Measurements from ENCODE around the gene SIM2. TPM values are rescaled to one million over a fixed set of nuclear protein-coding genes. Genes with fewer than 3 reads are reported as not detected.

Gene SIM2
- total and polyA plus RNA-seq, 8 donors, result 1.2 to 1.6 (median 1.4) TPM; not detected in 2

DNA sequence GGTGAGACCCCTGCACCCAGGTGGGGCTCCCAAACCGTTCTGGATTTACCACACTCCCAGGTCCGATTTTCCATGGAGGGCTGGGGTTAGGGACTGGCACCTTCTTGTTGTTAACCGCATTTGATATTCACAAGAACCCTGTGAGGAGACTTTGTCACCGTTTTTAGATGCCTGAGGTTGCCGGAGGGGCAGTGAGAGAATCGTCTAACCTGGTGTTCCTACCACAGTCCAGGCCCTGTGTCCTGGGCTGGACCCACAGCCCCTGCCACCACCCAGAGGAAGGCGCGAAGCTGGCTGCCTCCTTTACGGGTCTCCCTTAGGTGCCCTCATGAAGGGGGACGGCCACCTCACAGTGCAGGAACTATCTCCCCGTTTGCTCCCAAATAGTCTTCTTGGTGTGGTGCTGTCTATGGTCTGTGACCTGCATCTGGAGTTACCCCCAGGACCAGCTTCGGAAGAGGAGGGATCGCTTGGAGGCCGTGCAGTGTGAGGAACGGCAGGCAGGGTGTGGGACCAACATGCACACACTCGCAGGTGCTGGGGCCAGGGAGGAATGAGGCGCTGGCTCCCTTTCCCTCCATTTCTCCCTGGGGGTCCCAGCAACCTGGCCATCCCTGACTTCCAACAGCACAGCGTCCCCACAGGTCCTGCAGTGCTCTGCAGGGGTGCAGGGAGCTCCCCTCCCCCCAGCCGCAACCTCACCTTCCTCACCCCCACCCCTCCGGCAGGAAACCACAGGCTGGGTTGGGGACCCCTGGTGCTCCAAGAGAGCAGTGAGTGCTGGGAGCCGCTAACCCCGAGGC lies 7.0 kb downstream of the SIM2 start:
- H3K27me3 ChIP-seq, result peaks cover 100% of the 10 kb centered on the region in 2 donors
- ATAC-seq (no peak), DNase-seq (no peak)
- H3K4me1 ChIP-seq, result peaks cover 1 to 38% of the 10 kb centered on the region in 2 donors
- TF ChIP-seq, protein P1, sequence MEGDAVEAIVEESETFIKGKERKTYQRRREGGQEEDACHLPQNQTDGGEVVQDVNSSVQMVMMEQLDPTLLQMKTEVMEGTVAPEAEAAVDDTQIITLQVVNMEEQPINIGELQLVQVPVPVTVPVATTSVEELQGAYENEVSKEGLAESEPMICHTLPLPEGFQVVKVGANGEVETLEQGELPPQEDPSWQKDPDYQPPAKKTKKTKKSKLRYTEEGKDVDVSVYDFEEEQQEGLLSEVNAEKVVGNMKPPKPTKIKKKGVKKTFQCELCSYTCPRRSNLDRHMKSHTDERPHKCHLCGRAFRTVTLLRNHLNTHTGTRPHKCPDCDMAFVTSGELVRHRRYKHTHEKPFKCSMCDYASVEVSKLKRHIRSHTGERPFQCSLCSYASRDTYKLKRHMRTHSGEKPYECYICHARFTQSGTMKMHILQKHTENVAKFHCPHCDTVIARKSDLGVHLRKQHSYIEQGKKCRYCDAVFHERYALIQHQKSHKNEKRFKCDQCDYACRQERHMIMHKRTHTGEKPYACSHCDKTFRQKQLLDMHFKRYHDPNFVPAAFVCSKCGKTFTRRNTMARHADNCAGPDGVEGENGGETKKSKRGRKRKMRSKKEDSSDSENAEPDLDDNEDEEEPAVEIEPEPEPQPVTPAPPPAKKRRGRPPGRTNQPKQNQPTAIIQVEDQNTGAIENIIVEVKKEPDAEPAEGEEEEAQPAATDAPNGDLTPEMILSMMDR (IDR thresholded peaks at IDR 0.05), result no peak
- no peak overlapping the region for H3K4me3 ChIP-seq
- no peaks in the 10 kb centered on the region for H3K36me3 ChIP-seq
- H3K9me3 ChIP-seq, result no peaks in the 10 kb centered on the region
- no peak overlapping the region for H3K27ac ChIP-seq
- intact Hi-C loops (cut with DNase I), result no loop called here

DNA sequence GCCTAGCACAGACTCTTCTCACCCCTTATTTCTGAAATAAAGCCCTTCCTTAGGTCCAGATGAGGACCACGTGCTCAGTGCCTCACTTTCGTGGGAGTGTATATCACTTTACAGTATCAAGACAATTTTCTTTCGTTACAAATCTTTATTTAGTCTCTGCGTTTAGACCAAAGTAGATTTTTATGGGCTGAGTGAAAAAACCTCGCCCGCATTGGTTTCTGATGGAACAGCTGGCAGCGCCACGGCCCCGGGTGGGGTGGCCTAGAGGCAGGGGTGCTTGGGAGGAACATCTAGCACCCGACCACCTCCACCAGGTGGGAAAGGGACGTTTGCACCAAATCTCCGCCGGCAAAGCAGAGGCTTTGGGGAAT lies 7.6 kb downstream of the SIM2 start:
- Histone ChIP-seq H3K4me1 (peaks cover 0 to 32% of the 10 kb centered on the region in 2 donors), H3K27me3 (peaks cover 100% of the 10 kb centered on the region in 2 donors), H3K9me3 (no peaks in the 10 kb centered on the region), H3K4me3 (no peak overlapping the region), H3K27ac (no peak overlapping the region), H3K36me3 (no peaks in the 10 kb centered on the region)
- intact Hi-C loops (cut with DNase I), result no loop called here
- ATAC-seq (no peak), DNase-seq (no peak)
- TF ChIP-seq, protein P1 (IDR thresholded peaks at IDR 0.05), result no peak

DNA sequence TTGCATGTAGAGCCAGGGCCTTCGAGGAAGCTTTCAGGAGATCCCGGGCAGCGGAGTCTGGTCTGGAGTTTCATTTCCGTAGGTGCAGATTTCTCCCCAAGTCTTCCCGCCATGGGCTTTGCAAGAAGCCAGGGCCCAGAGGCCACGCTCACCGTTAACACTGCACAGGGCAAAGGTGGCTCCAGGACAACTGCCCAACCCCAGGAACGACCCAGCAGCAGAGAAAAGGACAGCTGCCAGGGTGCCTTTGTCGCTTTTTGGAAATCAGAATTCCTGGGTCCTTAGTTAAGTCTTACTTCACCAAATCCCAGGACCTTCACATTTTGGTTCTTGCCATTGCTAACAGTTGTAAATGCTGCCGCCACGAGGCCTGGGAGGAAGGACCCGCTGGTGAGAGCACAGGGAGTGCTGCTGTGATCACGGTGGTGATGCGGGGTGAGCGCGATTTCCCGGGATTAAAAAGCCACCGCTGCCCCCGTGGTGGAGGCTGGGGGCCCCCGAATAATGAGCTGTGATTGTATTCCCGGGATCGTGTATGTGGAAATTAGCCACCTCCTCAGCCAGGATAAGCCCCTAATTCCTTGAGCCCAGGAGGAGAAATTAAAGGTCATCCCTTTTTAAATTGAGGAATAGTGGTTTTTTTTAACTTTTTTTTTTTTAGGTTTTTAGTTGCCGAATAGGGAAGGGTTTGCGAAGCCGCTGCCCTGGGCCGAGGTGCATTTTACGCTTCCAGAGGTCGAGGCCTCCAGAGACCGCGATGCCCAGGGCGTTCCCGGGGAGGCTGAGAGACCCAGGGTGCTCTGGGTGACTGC lies 8.2 kb downstream of the SIM2 start:
- Histone ChIP-seq H3K27ac (no peak overlapping the region), H3K4me1 (peaks cover 0 to 31% of the 10 kb centered on the region in 2 donors), H3K4me3 (no peak overlapping the region), H3K9me3 (no peaks in the 10 kb centered on the region), H3K27me3 (peaks cover 100% of the 10 kb centered on the region in 2 donors), H3K36me3 (no peaks in the 10 kb centered on the region)
- TF ChIP-seq, protein P1 (IDR thresholded peaks at IDR 0.05), result no peak
- ATAC-seq (no peak), DNase-seq (no peak)
- intact Hi-C loops (cut with DNase I), result no loop called here

DNA sequence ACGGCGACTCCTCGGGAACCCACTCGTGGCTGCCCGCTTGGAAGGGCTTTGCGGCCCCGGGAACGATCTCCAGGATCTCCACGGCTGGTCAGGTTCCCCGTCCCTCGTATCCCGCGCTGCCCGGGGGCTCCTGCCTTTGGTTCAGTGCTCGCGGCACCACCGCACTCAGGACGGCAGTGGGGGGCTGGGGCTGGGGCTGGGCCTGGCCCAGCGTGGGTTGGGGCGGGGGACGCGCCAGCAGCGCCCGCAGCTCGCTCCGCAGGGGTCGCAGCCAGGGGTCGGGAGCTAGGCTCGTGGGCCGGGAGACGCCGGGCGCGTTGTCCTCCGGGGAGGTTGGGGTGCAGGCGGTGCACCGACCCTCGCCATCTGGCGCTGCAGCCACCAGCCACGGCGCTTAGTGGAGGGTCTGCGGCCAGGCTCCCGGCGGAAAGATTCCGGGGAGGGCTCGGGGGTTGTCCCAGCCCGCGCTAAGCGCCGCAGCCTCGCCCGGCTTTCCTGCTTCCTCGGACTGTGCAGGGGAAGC lies 8.9 kb downstream of the SIM2 start:
- no peaks in the 10 kb centered on the region for H3K36me3 ChIP-seq
- TF ChIP-seq, protein P1 (IDR thresholded peaks at IDR 0.05), result no peak
- peaks cover 100% of the 10 kb centered on the region in 2 donors for H3K27me3 ChIP-seq
- H3K4me3 ChIP-seq, result no peak overlapping the region
- intact Hi-C loops (cut with DNase I), result no loop called here
- DNase-seq (no peak), ATAC-seq (no peak)
- no peaks in the 10 kb centered on the region for H3K9me3 ChIP-seq
- H3K4me1 ChIP-seq, result peaks cover 0 to 31% of the 10 kb centered on the region in 2 donors
- H3K27ac ChIP-seq, result no peak overlapping the region

Data from left lung (tissue), 10 donors.